OCI-LY7 (cell line): ENCODE results near the gene CTU2. TPM values are rescaled to one million over a fixed set of nuclear protein-coding genes. Genes with fewer than 3 reads are reported as not detected.

ENCODE experiments used
- BruUV-seq: library from RNA; stranded (reverse); fragments of 400-500 nt; replicated peaks from 2 replicates; lab custom pipeline; 2021; lab: Mats Ljungman, UMichigan
- CTCF ChIA-PET: fragments of 300-600 bp; sonication (Branson Sonifier 250); formaldehyde crosslinking; loops from one replicate; lab custom pipeline; 2022; ENCODE audit warnings: antibody characterized with exemption; ENCODE audit not compliant: unreplicated experiment; lab: Charles Lee
- POLR2A ChIA-PET: fragments of 300-600 bp; sonication (Branson Sonifier 250); formaldehyde crosslinking; loops from one replicate; lab custom pipeline; 2022; ENCODE audit warnings: antibody characterized with exemption; lab: Charles Lee
- DNase-seq: peaks from one replicate; pipeline ENCODE4 v3.0.0-alpha.2; 2015; ENCODE audit warnings: low spot score
- H2AFZ ChIP-seq: fragments of 200-600 bp; sonication (generic), shearing (Covaris generic); 2 replicates; pipeline ENCODE4 v1.6.1; 2014; ENCODE audit warnings: mild to moderate bottlenecking, antibody characterized with exemption, low read length, moderate library complexity
- H3K27ac ChIP-seq: fragments of 200-600 bp; sonication (generic); 2 replicates; pipeline ENCODE4 v1.5.1; 2014; ENCODE audit warnings: mixed run types, low read depth, mild to moderate bottlenecking, moderate library complexity, low read length, inconsistent platforms; ENCODE audit not compliant: poor library complexity, severe bottlenecking
- H3K36me3 ChIP-seq: fragments of 200-600 bp; sonication (generic); 2 replicates; pipeline ENCODE4 v1.6.1; 2014; ENCODE audit warnings: mild to moderate bottlenecking, antibody characterized with exemption, low read length, moderate library complexity, mixed read lengths; ENCODE audit not compliant: insufficient read depth
- H3K4me1 ChIP-seq: fragments of 200-600 bp; sonication (generic); 2 replicates; pipeline ENCODE4 v1.5.1; 2014; ENCODE audit warnings: mild to moderate bottlenecking, low read length; ENCODE audit not compliant: insufficient read depth, poor library complexity, severe bottlenecking
- H3K4me2 ChIP-seq: fragments of 200-600 bp; sonication (generic); 2 replicates; pipeline ENCODE4 v1.6.1; 2014; ENCODE audit warnings: mild to moderate bottlenecking, low read length
- H3K4me3 ChIP-seq: fragments of 200-600 bp; sonication (generic); 2 replicates; pipeline ENCODE4 v1.5.1; 2014; ENCODE audit warnings: mild to moderate bottlenecking, low read depth, low read length; ENCODE audit not compliant: poor library complexity, severe bottlenecking
- H3K79me2 ChIP-seq: fragments of 200-600 bp; sonication (generic); 2 replicates; pipeline ENCODE4 v1.6.1; 2016; ENCODE audit warnings: low read depth, mild to moderate bottlenecking, low read length, moderate library complexity, mixed read lengths; ENCODE audit not compliant: insufficient read depth
- H3K9me2 ChIP-seq: fragments of 200-600 bp; sonication (generic); 2 replicates; pipeline ENCODE4 v1.6.1; 2016; ENCODE audit warnings: mild to moderate bottlenecking, low read length, mixed read lengths; ENCODE audit not compliant: insufficient read depth
- H3K9me3 ChIP-seq: fragments of 200-600 bp; sonication (generic); 2 replicates; pipeline ENCODE4 v1.6.1; 2014; ENCODE audit warnings: mild to moderate bottlenecking, mixed run types, low read length, mixed read lengths
- H4K20me1 ChIP-seq: fragments of 200-600 bp; sonication (generic); 2 replicates; pipeline ENCODE4 v1.6.1; 2014; ENCODE audit warnings: mild to moderate bottlenecking, antibody characterized with exemption, low read length, moderate library complexity, mixed read lengths; ENCODE audit not compliant: insufficient read depth
- EZH2phosphoT487 ChIP-seq: fragments of 200-600 bp; sonication (generic); IDR thresholded peaks from 2 replicates; pipeline ENCODE4 v1.6.1; 2018; ENCODE audit warnings: low read depth, borderline replicate concordance, mild to moderate bottlenecking, mixed run types, antibody characterized with exemption, low read length, moderate library complexity, mixed read lengths
- intact Hi-C: fragments of 100-400 bp; cut with micrococcal nuclease; formaldehyde crosslinking; loops from one replicate; pipeline ENCODE4 v1.10.0; 2022; ENCODE audit not compliant: unreplicated experiment
- total RNA-seq, 2 experiments: library from RNA; depleted of rRNA in 1 of 2; stranded (reverse); fragments of >200 nt in 1 of 2; shearing (Covaris generic) in 1 of 2; gene quantifications; 2 replicates each; pipeline ENCODE4 v1.2.3, GENCODE V29; 2014 to 2022
- TF ChIP-seq, protein P1 (sequence below): fragments of 200-600 bp; sonication (generic); conservative IDR thresholded peaks from 2 replicates; pipeline ENCODE4 v1.5.1; 2014; ENCODE audit warnings: mild to moderate bottlenecking, antibody characterized with exemption, low read length, moderate library complexity, mixed read lengths

CTU2 gene
- total RNA-seq, 2 experiments from 2014 or later, result 21.9 to 24.4 TPM

DNA sequence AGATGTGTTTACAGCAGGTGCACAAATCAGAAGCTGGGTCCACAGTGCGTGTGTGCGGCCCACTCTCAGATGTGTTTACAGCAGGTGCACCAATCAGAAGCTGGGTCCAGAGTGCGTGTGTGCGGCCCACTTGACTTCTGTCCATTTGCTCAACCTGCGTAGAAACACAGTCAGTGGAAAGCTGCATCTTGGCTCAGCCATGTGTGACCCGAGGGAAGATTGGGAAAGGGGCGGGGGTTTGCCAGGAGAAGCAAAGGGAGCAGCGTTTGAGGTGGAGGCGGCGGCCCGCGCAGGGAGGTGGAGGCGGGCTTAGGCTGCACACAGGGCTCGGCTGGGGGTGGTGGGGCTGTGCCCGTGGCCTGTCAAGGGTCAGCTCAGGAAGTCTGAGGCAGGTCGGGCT, 4.3 kb downstream of the CTU2 start:
- POLR2A ChIA-PET, result no interaction called here
- intact Hi-C loops, result no loop called here

DNA sequence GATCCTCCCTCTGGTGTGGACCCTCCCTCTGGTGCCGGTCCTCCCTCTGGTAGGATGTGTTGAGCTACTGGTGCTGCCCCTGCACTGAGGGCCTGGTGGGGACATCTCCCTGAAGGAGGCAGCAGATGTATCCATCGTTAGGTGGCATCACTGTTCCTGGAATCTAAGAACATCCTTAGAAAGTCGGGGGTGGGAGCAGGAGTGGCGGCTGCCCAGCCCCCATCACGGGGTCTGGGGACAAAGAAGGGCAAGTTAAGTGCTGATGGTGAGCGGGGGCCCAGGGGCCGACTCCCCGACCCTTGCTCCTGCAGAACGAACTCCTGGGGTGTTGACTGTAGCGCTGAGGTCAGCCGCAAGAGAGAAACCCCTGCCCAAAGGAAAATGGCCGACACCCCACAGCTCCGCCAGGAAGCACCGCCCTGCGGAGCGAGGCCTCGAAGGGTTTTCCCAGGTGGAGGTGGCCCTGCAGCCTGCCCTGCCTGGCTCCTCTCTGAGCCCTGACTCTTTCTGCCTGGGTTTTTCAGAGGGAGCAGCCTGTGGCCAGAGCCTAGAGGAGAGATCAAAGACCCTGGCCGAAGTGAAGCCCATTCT, 5.5 kb downstream of the CTU2 start:
- no peak overlapping the region for H3K27ac ChIP-seq
- intact Hi-C loops, result no loop called here
- no peak overlapping the region for H2AFZ ChIP-seq
- peaks cover 41% of the 10 kb centered on the region for H3K36me3 ChIP-seq
- no peak for TF ChIP-seq EZH2phosphoT487
- TF ChIP-seq, protein P1, sequence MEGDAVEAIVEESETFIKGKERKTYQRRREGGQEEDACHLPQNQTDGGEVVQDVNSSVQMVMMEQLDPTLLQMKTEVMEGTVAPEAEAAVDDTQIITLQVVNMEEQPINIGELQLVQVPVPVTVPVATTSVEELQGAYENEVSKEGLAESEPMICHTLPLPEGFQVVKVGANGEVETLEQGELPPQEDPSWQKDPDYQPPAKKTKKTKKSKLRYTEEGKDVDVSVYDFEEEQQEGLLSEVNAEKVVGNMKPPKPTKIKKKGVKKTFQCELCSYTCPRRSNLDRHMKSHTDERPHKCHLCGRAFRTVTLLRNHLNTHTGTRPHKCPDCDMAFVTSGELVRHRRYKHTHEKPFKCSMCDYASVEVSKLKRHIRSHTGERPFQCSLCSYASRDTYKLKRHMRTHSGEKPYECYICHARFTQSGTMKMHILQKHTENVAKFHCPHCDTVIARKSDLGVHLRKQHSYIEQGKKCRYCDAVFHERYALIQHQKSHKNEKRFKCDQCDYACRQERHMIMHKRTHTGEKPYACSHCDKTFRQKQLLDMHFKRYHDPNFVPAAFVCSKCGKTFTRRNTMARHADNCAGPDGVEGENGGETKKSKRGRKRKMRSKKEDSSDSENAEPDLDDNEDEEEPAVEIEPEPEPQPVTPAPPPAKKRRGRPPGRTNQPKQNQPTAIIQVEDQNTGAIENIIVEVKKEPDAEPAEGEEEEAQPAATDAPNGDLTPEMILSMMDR, result no peak
- no peak for DNase-seq
- H3K9me3 ChIP-seq, result no peaks in the 10 kb centered on the region
- no peak overlapping the region for H3K4me2 ChIP-seq
- no peak overlapping the region for H3K4me3 ChIP-seq
- ChIA-PET POLR2A (no interaction called here), CTCF (interaction anchor here (0.5 kb wide), 1 partner anchor 25 kb away, joined by 6 read pairs; no protein-coding TSS in a partner anchor)
- no TSS peak for BruUV-seq
- peaks cover 14% of the 10 kb centered on the region for H3K4me1 ChIP-seq
- H4K20me1 ChIP-seq, result no peaks in the 10 kb centered on the region
- H3K9me2 ChIP-seq, result no peaks in the 10 kb centered on the region
- H3K79me2 ChIP-seq, result peaks cover 8% of the 10 kb centered on the region; the same call in 1 of the 2 replicates

More for the DNA sequence above, 4.3 kb downstream of the CTU2 start:
- no peak for DNase-seq
- H2AFZ ChIP-seq, result no peak overlapping the region
- CTCF ChIA-PET, result no interaction called here
- peaks cover 14% of the 10 kb centered on the region for H3K4me1 ChIP-seq
- no TSS peak for BruUV-seq
- H3K4me2 ChIP-seq, result no peak overlapping the region
- no peaks in the 10 kb centered on the region for H3K9me3 ChIP-seq
- peaks cover 13% of the 10 kb centered on the region; the same call in 1 of the 2 replicates for H3K79me2 ChIP-seq
- H3K27ac ChIP-seq, result no peak overlapping the region
- H3K4me3 ChIP-seq, result no peak overlapping the region
- no peaks in the 10 kb centered on the region for H3K9me2 ChIP-seq
- peaks cover 28% of the 10 kb centered on the region for H3K36me3 ChIP-seq
- no peak for TF ChIP-seq EZH2phosphoT487
- TF ChIP-seq, protein P1, result no peak
- H4K20me1 ChIP-seq, result no peaks in the 10 kb centered on the region

DNA sequence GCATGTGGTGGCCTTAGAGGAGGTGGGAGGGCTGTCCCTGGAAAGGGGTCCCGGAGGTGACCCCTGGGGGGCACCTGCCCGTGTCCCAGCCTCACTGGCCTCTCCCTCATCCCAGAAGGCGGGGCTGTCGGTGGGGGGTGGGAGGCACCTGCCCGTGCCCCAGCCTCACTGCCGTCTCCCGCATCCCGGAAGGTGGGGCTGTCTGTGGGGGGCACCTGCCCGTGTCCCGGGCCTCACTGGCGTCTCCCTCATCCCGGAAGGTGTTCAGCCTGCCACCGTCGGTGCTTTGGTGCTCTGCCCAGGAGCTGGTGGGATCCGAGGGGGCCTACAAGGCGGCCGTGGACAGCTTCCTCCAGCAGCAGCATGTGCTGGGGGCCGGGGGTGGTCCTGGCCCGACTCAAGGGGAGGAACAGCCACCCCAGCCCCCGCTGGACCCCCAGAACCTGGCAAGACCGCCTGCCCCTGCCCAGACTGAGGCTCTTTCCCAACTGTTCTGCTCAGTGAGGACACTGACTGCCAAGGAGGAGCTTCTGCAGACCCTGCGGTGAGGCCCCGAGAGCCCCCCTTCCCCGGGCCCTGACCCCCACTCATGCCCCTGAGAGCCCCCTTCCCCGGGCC, 6.2 kb downstream of the CTU2 start:
- CTCF ChIA-PET, result no interaction called here
- TF ChIP-seq, protein P1, result no peak
- no peak for TF ChIP-seq EZH2phosphoT487
- Histone ChIP-seq H2AFZ (no peak overlapping the region), H3K9me3 (no peaks in the 10 kb centered on the region), H3K9me2 (no peaks in the 10 kb centered on the region), H3K4me1 (peaks cover 12% of the 10 kb centered on the region), H3K4me2 (no peak overlapping the region), H4K20me1 (no peaks in the 10 kb centered on the region), H3K4me3 (no peak overlapping the region), H3K36me3 (peaks cover 47% of the 10 kb centered on the region), H3K27ac (no peak overlapping the region), H3K79me2 (peaks cover 2% of the 10 kb centered on the region; the same call in 1 of the 2 replicates)
- POLR2A ChIA-PET, result interaction anchor here (0.9 kb wide), 1 partner anchor 571 kb away, joined by 3 read pairs; no protein-coding TSS in a partner anchor
- intact Hi-C loops, result no loop called here
- BruUV-seq, result no TSS peak
- DNase-seq, result no peak
